BJ (cell line): ENCODE data around the gene GPC6. TPM values are rescaled to one million over a fixed set of nuclear protein-coding genes. Genes with fewer than 3 reads are reported as not detected.
A peak's percentile ranks its signal among the peaks of the same experiment; 100 is the strongest.

Experiments
- CTCF ChIA-PET: fragments of 350-600 bp; formaldehyde crosslinking; extraction: SDS; loops from one replicate; lab custom pipeline; 2021; ENCODE audit warnings: antibody characterized with exemption, inconsistent platforms; lab: Yijun Ruan, JAX
- POLR2A ChIA-PET: fragments of 300-600 bp; sonication (Branson Sonifier 250); formaldehyde crosslinking; extraction: SDS; loops from one replicate; lab custom pipeline; 2021; ENCODE audit warnings: antibody characterized with exemption; lab: Charles Lee
- DNase-seq: peaks from one replicate; pipeline ENCODE4 v3.0.0-alpha.2; 2011; ENCODE audit warnings: low read depth
- H3K27me3 ChIP-seq: 2 replicates; pipeline ENCODE4 v1.6.0; 2011; ENCODE audit warnings: low read length; ENCODE audit not compliant: control insufficient read depth, insufficient read depth
- H3K36me3 ChIP-seq: 2 replicates; pipeline ENCODE4 v1.5.1; 2011; ENCODE audit warnings: low read length; ENCODE audit not compliant: control insufficient read depth, insufficient read depth
- H3K4me3 ChIP-seq: 2 replicates; pipeline ENCODE4 v1.5.1; 2011; ENCODE audit warnings: low read depth, mild to moderate bottlenecking, control low read depth, low read length
- CTCF ChIP-seq: IDR thresholded peaks from 2 replicates; pipeline ENCODE4 v1.5.1; 2011; ENCODE audit warnings: low read depth, mild to moderate bottlenecking, control low read depth, inconsistent platforms, low read length, moderate library complexity; ENCODE audit not compliant: insufficient read depth
- polyA plus RNA-seq: library from polyadenylated mRNA; depleted of rRNA; stranded (reverse); fragments of >200 nt; gene quantifications from 2 replicates; pipeline ENCODE4 v1.2.3, GENCODE V29; 2011

GPC6 gene
- polyA plus RNA-seq, 1 experiment = 23.0 TPM

GRCh38 chr13:93847162-93847561, 620.6 kb downstream of the GPC6 start:
- no peak overlapping the region for H3K4me3 ChIP-seq
- CTCF ChIA-PET = no interaction called here
- no peaks in the 10 kb centered on the region for H3K36me3 ChIP-seq
- POLR2A ChIA-PET = no interaction called here
- TF ChIP-seq CTCF = no peak
- DNase-seq = peak; percentile 16
- H3K27me3 ChIP-seq = no peaks in the 10 kb centered on the region

- Histone ChIP-seq H3K36me3 (no peaks in the 10 kb centered on the region), H3K4me3 (no peak overlapping the region), H3K27me3 (no peaks in the 10 kb centered on the region)
- POLR2A ChIA-PET = no interaction called here
- no peak for DNase-seq
- no peak for TF ChIP-seq CTCF
- CTCF ChIA-PET = no interaction called here
Measured at GRCh38 chr13:93848247-93848646, 621.6 kb downstream of the GPC6 start.

GRCh38 chr13:93851236-93851635, 624.6 kb downstream of the GPC6 start:
- TF ChIP-seq CTCF = no peak
- Histone ChIP-seq H3K4me3 (no peak overlapping the region), H3K36me3 (no peaks in the 10 kb centered on the region), H3K27me3 (no peaks in the 10 kb centered on the region)
- no peak for DNase-seq
- POLR2A ChIA-PET = no interaction called here
- CTCF ChIA-PET = no interaction called here

- CTCF ChIA-PET = no interaction called here
- Histone ChIP-seq H3K4me3 (no peak overlapping the region), H3K27me3 (no peaks in the 10 kb centered on the region), H3K36me3 (no peaks in the 10 kb centered on the region)
- POLR2A ChIA-PET = no interaction called here
- no peak for DNase-seq
- no peak for TF ChIP-seq CTCF
Measured at GRCh38 chr13:93853912-93854311, 627.3 kb downstream of the GPC6 start.

- POLR2A ChIA-PET = no interaction called here
Measured at GRCh38 chr13:93857126-93857525, 630.5 kb downstream of the GPC6 start.

More at GRCh38 chr13:93857126-93857525, 630.5 kb downstream of the GPC6 start:
- CTCF ChIA-PET = no interaction called here
- H3K36me3 ChIP-seq = no peaks in the 10 kb centered on the region
- no peaks in the 10 kb centered on the region for H3K27me3 ChIP-seq
- TF ChIP-seq CTCF = no peak
- no peak for DNase-seq
- no peak overlapping the region for H3K4me3 ChIP-seq
